Measurements from ENCODE around the gene PURA. TPM values are rescaled to one million over a fixed set of nuclear protein-coding genes. Genes with fewer than 3 reads are reported as not detected.

Gene PURA
- total and polyA plus RNA-seq, 2 of the 4 experiments (the other 2 are of a cell fraction), result 3.8 to 5.6 TPM

Other genes with a start within 250 kb of the PURA start
- gene NRG2, start 70.8 kb upstream of the PURA start, total RNA-seq (2012; rRNA removed), result 0.18 TPM in 1 of 2 replicates, not detected in the other
- gene NRG2, start 70.8 kb upstream of the PURA start, polyA plus RNA-seq (2012; rRNA removed), result not detected in 2 replicates
- 5.0 and 6.7 TPM in 2 replicates for gene IGIP, start 11.8 kb downstream of the PURA start, total RNA-seq (2012; rRNA removed)
- gene IGIP, start 11.8 kb downstream of the PURA start, polyA plus RNA-seq (2012; rRNA removed), result 0.83 and 1.2 TPM in 2 replicates
- 6.7 and 7.3 TPM in 2 replicates for gene CYSTM1, start 61.1 kb downstream of the PURA start, total RNA-seq (2012; rRNA removed)
- gene CYSTM1, start 61.1 kb downstream of the PURA start, polyA plus RNA-seq (2012; rRNA removed), result 15.0 and 16.3 TPM in 2 replicates
- gene PFDN1, start 189.0 kb downstream of the PURA start, total RNA-seq (2012; rRNA removed), result 92.8 and 98.8 TPM in 2 replicates
- gene PFDN1, start 189.0 kb downstream of the PURA start, polyA plus RNA-seq (2012; rRNA removed), result 134 and 140 TPM in 2 replicates
- 18.8 and 26.9 TPM in 2 replicates for gene HBEGF, start 232.5 kb downstream of the PURA start, total RNA-seq (2012; rRNA removed)
- 36.1 and 48.7 TPM in 2 replicates for gene HBEGF, start 232.5 kb downstream of the PURA start, polyA plus RNA-seq (2012; rRNA removed)
- not detected in 2 replicates for gene SLC4A9, start 246.1 kb downstream of the PURA start, total RNA-seq (2012; rRNA removed)
- not detected in 2 replicates for gene SLC4A9, start 246.1 kb downstream of the PURA start, polyA plus RNA-seq (2012; rRNA removed)